ENCODE measurements around the gene ZNF823.

The ZNF823 gene

DNA sequence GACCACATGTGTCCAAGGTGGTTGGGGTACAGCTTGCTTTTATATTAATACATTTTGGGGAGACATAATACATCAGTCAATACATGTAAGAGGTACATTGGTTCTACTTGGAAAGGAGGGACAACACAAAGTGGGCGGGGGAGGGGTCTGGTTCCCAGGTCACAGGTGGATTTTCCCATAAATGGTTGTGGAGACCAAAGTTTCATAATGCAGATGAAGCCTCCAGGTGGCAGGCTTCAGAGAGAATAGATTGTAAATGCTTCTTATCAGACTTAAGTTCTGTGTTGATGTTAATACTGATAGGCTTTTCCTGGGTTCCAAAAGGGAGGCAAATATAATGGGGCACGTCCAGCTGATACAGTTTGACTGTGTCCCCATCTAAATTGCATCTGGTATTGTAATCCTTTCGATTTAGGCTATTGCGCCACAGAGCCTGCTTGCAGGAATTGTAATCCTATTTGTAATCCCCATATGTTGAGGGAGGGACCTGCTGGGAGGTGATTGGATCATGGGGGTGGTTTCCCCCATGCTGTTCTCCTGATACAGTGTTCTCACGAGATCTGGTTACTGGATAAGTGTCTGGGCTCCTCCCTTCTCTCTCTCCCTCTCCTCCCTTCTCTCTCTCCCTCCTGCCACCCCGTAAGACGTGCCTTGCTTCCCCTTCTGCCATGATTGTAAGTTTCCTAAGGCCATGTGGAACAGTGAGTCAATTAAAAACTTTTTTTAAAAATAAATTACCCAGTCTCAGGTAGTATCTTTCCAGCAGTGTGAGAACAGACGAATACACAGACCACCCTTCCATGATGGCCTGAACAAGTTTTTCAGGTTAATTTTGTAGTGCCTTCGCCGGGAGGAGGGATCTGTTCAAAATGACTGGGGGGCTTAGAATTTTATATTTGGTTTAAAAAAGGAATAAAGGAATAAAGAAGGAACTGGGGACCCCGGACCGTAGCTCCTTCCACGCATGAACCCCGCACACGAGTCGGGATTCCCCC is 44.9 kb downstream of the ZNF823 start:
- Histone ChIP-seq H3K27me3 (ENCODE audit: control insufficient read depth, low read length) (no peaks in the 10 kb centered on the region; the same call in 1 of the 2 replicates), H3K4me3 (ENCODE audit: low read length) (peak overlapping the region; percentile 95), H3K36me3 (ENCODE audit: control insufficient read depth, low read length) (no peaks in the 10 kb centered on the region), H3K27ac (ENCODE audit: low read depth, low read length) (no peak overlapping the region), H3K79me2 (ENCODE audit: control insufficient read depth, low read length) (no peaks in the 10 kb centered on the region), H3K4me2 (ENCODE audit: low read length) (peak overlapping the region; percentile 96), H3K9me2 (replicated peaks; ENCODE audit: control insufficient read depth, low read length) (no peaks in the 10 kb centered on the region), H4K20me1 (ENCODE audit: control insufficient read depth, insufficient read depth, low read depth, low read length) (no peaks in the 10 kb centered on the region), H3K4me1 (ENCODE audit: control insufficient read depth, low read length) (peaks cover 12% of the 10 kb centered on the region), H3K9me3 (ENCODE audit: control insufficient read depth, insufficient read depth, low read length) (no peaks in the 10 kb centered on the region), H3F3A (ENCODE audit: control insufficient read depth, insufficient read depth) (no peaks in the 10 kb centered on the region)
- TF ChIP-seq, protein P1, sequence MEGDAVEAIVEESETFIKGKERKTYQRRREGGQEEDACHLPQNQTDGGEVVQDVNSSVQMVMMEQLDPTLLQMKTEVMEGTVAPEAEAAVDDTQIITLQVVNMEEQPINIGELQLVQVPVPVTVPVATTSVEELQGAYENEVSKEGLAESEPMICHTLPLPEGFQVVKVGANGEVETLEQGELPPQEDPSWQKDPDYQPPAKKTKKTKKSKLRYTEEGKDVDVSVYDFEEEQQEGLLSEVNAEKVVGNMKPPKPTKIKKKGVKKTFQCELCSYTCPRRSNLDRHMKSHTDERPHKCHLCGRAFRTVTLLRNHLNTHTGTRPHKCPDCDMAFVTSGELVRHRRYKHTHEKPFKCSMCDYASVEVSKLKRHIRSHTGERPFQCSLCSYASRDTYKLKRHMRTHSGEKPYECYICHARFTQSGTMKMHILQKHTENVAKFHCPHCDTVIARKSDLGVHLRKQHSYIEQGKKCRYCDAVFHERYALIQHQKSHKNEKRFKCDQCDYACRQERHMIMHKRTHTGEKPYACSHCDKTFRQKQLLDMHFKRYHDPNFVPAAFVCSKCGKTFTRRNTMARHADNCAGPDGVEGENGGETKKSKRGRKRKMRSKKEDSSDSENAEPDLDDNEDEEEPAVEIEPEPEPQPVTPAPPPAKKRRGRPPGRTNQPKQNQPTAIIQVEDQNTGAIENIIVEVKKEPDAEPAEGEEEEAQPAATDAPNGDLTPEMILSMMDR (IDR thresholded peaks at IDR 0.05; ENCODE audit: low read depth, low read length, poor library complexity, severe bottlenecking): no peak

DNA sequence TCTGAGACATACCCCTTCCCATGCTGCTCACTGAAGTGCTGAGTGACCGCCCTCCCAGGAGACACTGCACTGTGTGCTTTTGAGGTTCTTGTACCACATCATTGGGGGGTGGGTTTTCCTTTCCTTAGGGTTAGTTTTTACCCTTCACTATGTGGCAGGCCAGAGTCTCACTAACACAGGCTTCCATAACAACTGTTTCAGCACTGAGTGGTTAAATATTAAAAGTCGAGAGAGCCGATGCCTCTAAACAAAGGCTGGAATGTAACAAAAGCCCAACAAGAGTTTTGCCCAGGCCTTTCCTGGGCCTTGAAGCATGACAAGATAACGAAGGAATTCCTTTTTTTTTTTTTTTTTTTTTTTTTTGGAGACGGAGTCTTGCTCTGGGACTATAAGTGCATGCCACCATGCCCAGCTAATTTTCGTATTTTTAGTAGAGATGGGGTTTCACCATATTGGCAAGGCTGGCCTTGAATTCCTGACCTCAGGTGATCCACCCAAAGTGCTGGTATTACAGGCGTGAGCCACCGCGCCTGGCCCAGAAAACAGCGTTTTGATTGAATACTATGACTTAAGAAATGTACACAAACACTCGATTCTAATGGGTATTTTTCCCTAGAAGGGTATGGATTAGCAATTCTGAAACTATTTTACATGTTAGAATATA is 46.5 kb downstream of the ZNF823 start:
- H3K4me1 ChIP-seq (ENCODE audit: control insufficient read depth, low read length): peaks cover 12% of the 10 kb centered on the region
- no peaks in the 10 kb centered on the region for H4K20me1 ChIP-seq (ENCODE audit: control insufficient read depth, insufficient read depth, low read depth, low read length)
- H3K4me3 ChIP-seq (ENCODE audit: low read length): no peak overlapping the region
- TF ChIP-seq, protein P1 (IDR thresholded peaks at IDR 0.05; ENCODE audit: low read depth, low read length, poor library complexity, severe bottlenecking): no peak
- no peak for TF ChIP-seq EZH2phosphoT487 (IDR thresholded peaks at IDR 0.05; ENCODE audit: borderline replicate concordance, low read length)
- H3K36me3 ChIP-seq (ENCODE audit: control insufficient read depth, low read length): no peaks in the 10 kb centered on the region
- peaks cover 4% of the 10 kb centered on the region; the same call in 1 of the 2 replicates for H3K9me3 ChIP-seq (ENCODE audit: control insufficient read depth, insufficient read depth, low read length)
- H3K4me2 ChIP-seq (ENCODE audit: low read length): no peak overlapping the region
- no peaks in the 10 kb centered on the region for H3K9me2 ChIP-seq (replicated peaks; ENCODE audit: control insufficient read depth, low read length)
- no peaks in the 10 kb centered on the region for H3K27me3 ChIP-seq (ENCODE audit: control insufficient read depth, low read length)
- H3F3A ChIP-seq (ENCODE audit: control insufficient read depth, insufficient read depth): no peaks in the 10 kb centered on the region
- no peak overlapping the region for H3K27ac ChIP-seq (ENCODE audit: low read depth, low read length)
- no peaks in the 10 kb centered on the region for H3K79me2 ChIP-seq (ENCODE audit: control insufficient read depth, low read length)

DNA sequence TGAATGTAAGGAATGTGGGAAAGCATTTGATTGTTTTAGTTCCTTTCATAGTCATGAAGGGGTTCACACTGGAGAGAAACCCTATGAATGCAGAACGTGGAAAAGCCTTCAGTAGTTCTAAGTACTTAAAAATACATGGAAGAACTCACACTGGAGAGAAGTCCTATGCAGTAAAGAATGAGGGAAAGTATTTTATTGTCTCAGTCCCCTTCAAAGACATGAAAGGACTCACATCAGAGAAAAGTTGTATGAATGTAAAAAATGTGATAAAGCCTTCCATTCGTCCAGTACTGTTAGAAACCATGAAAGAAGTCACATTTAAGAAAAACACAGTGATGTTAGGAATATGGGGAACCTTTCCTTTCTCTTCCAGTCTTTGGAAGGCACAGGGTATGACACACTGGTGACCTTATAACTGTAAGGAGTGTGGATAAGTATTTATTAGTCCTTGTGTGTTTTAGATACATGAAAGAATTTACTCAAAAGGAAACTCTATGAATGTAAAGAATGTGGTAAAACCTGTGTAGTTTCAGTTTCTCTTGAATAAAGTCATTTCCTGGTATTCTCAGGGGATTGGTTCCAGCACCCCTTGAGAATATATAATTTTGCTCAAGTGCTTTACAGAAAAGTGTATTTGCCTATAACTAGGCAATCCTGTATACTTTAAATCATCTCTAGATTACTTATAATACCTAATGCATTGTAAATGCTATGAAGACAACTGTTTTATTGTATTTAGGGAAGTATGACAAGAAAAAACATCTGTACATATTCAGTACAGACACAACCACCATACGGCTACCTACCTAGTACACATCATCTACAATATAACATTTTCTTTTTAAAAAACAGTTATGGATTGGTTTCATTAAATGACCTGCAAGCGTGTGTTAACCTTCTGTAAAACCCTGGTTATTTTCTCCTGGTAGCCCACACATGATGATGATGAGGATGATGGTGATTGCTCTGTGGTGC is 52.8 kb downstream of the ZNF823 start:
- Histone ChIP-seq H4K20me1 (ENCODE audit: control insufficient read depth, insufficient read depth, low read depth, low read length) (no peaks in the 10 kb centered on the region), H3K9me3 (ENCODE audit: control insufficient read depth, insufficient read depth, low read length) (peaks cover 30% of the 10 kb centered on the region), H3K36me3 (ENCODE audit: control insufficient read depth, low read length) (no peaks in the 10 kb centered on the region), H3K4me2 (ENCODE audit: low read length) (no peak overlapping the region), H3K9me2 (replicated peaks; ENCODE audit: control insufficient read depth, low read length) (no peaks in the 10 kb centered on the region), H3K27me3 (ENCODE audit: control insufficient read depth, low read length) (no peaks in the 10 kb centered on the region), H3F3A (ENCODE audit: control insufficient read depth, insufficient read depth) (no peaks in the 10 kb centered on the region), H3K27ac (ENCODE audit: low read depth, low read length) (no peak overlapping the region), H3K79me2 (ENCODE audit: control insufficient read depth, low read length) (no peaks in the 10 kb centered on the region), H3K4me3 (ENCODE audit: low read length) (no peak overlapping the region), H3K4me1 (ENCODE audit: control insufficient read depth, low read length) (no peaks in the 10 kb centered on the region)
- TF ChIP-seq, protein P1 (IDR thresholded peaks at IDR 0.05; ENCODE audit: low read depth, low read length, poor library complexity, severe bottlenecking): no peak
- no peak for TF ChIP-seq EZH2phosphoT487 (IDR thresholded peaks at IDR 0.05; ENCODE audit: borderline replicate concordance, low read length)
